H1 (cell line): ENCODE results near the gene ERAP2. TPM values are rescaled to one million over a fixed set of nuclear protein-coding genes. Genes with fewer than 3 reads are reported as not detected.

Experiments
- CTCF ChIA-PET: fragments of 300-600 bp; sonication (Branson Sonifier 250); formaldehyde crosslinking; loops from one replicate; lab custom pipeline; 2021; ENCODE audit not compliant: partially characterized antibody; lab: Charles Lee
- POLR2A ChIA-PET: fragments of 300-600 bp; sonication (Branson Sonifier 250); formaldehyde crosslinking; loops from one replicate; lab custom pipeline; 2021; ENCODE audit warnings: inconsistent platforms; ENCODE audit not compliant: partially characterized antibody; lab: Charles Lee
- DNase-seq, 2 experiments: peaks; one replicate each; pipeline versions ENCODE4 v3.0.0 to v3.0.0-alpha.2; 2010 to 2022; ENCODE audit warnings: low spot score in 2 of 2, low read depth in 1 of 2, mixed read lengths in 1 of 2
- FAIRE-seq: peaks from 2 replicates; lab custom pipeline; 2011; peaks lifted over from hg19 to GRCh38; lab: Jason Lieb, UNC
- H2AFZ ChIP-seq: 2 replicates; pipeline ENCODE4 v1.8.1; 2012; ENCODE audit warnings: low read length, inconsistent platforms
- H2AK5ac ChIP-seq: 2 replicates; pipeline ENCODE4 v1.6.1; 2013; ENCODE audit warnings: low read depth, low read length
- H2BK120ac ChIP-seq: replicated peaks from 2 replicates; pipeline ENCODE3; 2013; ENCODE audit warnings: low read depth, low read length, inconsistent platforms
- H2BK12ac ChIP-seq: 2 replicates; pipeline ENCODE4 v1.6.1; 2013; ENCODE audit warnings: low read depth, low read length
- H2BK15ac ChIP-seq: 2 replicates; pipeline ENCODE4 v1.6.1; 2013; ENCODE audit warnings: low read length
- H2BK20ac ChIP-seq: 2 replicates; pipeline ENCODE4 v1.6.1; 2013; ENCODE audit warnings: low read length
- H2BK5ac ChIP-seq: 2 replicates; pipeline ENCODE4 v1.6.1; 2013; ENCODE audit warnings: low read depth, low read length
- H3K14ac ChIP-seq: 2 replicates; pipeline ENCODE4 v1.6.1; 2013; ENCODE audit warnings: inconsistent platforms; ENCODE audit not compliant: insufficient read length
- H3K18ac ChIP-seq: 2 replicates; pipeline ENCODE4 v1.6.1; 2013; ENCODE audit warnings: low read length; ENCODE audit errors: extremely low read depth
- H3K23ac ChIP-seq: 2 replicates; pipeline ENCODE4 v1.6.1; 2013; ENCODE audit warnings: inconsistent platforms; ENCODE audit not compliant: insufficient read length
- H3K23me2 ChIP-seq: 2 replicates; pipeline ENCODE4 v1.6.1; 2013; ENCODE audit warnings: low read depth, low read length
- H3K27ac ChIP-seq: 2 replicates; pipeline ENCODE4 v1.6.1; 2011; ENCODE audit warnings: low read depth, low read length, inconsistent platforms
- H3K27me3 ChIP-seq, 4 experiments: replicated peaks in 1 of 4; 1 replicate in 1 of 4; 2 replicates in 3 of 4; pipeline versions ENCODE4 v1.6.1 to v1.8.1; 2011 to 2013; ENCODE audit warnings: low read length in 3 of 4, mild to moderate bottlenecking in 3 of 4, inconsistent platforms in 2 of 4, mixed read lengths in 2 of 4, moderate library complexity in 1 of 4; ENCODE audit not compliant: control insufficient read depth in 3 of 4, insufficient read depth in 3 of 4; ENCODE audit errors: extremely low read depth in 1 of 4
- H3K36me3 ChIP-seq, 4 experiments: 2 replicates each; pipeline versions ENCODE4 v1.6.1 to v1.8.1; 2011 to 2013; ENCODE audit warnings: mild to moderate bottlenecking in 4 of 4, low read length in 3 of 4, moderate library complexity in 2 of 4, control low read depth in 1 of 4, inconsistent platforms in 1 of 4; ENCODE audit not compliant: insufficient read depth in 4 of 4, control insufficient read depth in 2 of 4
- H3K4ac ChIP-seq: replicated peaks from 2 replicates; pipeline ENCODE3; 2013; ENCODE audit warnings: low read length, low read depth, mixed read lengths, inconsistent platforms; ENCODE audit not compliant: insufficient read length
- H3K4me1 ChIP-seq, 4 experiments: replicated peaks in 1 of 4; 1 replicate in 1 of 4; 2 replicates in 3 of 4; pipeline versions ENCODE4 v1.6.1 to v1.8.1; 2011 to 2013; ENCODE audit warnings: low read length in 3 of 4, inconsistent platforms in 2 of 4, mixed read lengths in 1 of 4; ENCODE audit not compliant: insufficient read depth in 4 of 4, control insufficient read depth in 3 of 4
- H3K4me2 ChIP-seq, 2 experiments: 2 replicates each; pipeline versions ENCODE4 v1.6.1 to v1.8.1; 2011 to 2013; ENCODE audit warnings: low read depth in 2 of 2, low read length in 2 of 2, control low read depth in 1 of 2, inconsistent platforms in 1 of 2, mild to moderate bottlenecking in 1 of 2; ENCODE audit not compliant: insufficient read depth in 1 of 2
- H3K4me3 ChIP-seq, 4 experiments: fragments of 200-600, 300-600 bp in 1 of 4; sonication (generic), shearing (Covaris generic), sonication (Bioruptor Twin) in 1 of 4; 2 replicates each; pipeline versions ENCODE4 v1.5.1 to v1.8.1; 2011 to 2016; ENCODE audit warnings: low read length in 4 of 4, low read depth in 3 of 4, control low read depth in 2 of 4, inconsistent platforms in 2 of 4, mild to moderate bottlenecking in 2 of 4, mixed read lengths in 1 of 4, moderate library complexity in 1 of 4; ENCODE audit not compliant: insufficient read depth in 2 of 4; ENCODE audit errors: extremely low read depth in 1 of 4
- H3K56ac ChIP-seq: replicated peaks from 2 replicates; pipeline ENCODE3; 2013; ENCODE audit warnings: low read depth, mild to moderate bottlenecking, mixed read lengths, low read length, inconsistent platforms; ENCODE audit not compliant: insufficient read length
- H3K79me1 ChIP-seq: 2 replicates; pipeline ENCODE4 v1.6.1; 2013; ENCODE audit warnings: low read depth, low read length, control low read depth
- H3K79me2 ChIP-seq, 2 experiments: 2 replicates each; pipeline versions ENCODE4 v1.6.1 to v1.8.1; 2012 to 2013; ENCODE audit warnings: low read length in 2 of 2, mild to moderate bottlenecking in 2 of 2, inconsistent platforms in 1 of 2; ENCODE audit not compliant: insufficient read depth in 2 of 2, control insufficient read depth in 1 of 2
- H3K9ac ChIP-seq, 4 experiments: replicated peaks in 1 of 4; 1 replicate in 1 of 4; 2 replicates in 3 of 4; pipeline versions ENCODE4 v1.6.1 to v1.8.1; 2011 to 2013; ENCODE audit warnings: low read depth in 3 of 4, low read length in 3 of 4, control low read depth in 2 of 4, mild to moderate bottlenecking in 2 of 4, moderate library complexity in 2 of 4, inconsistent platforms in 1 of 4; ENCODE audit errors: extremely low read depth in 1 of 4
- H3K9me3 ChIP-seq, 2 experiments: 2 replicates each; pipeline versions ENCODE4 v1.6.1 to v1.8.1; 2012 to 2013; ENCODE audit warnings: mild to moderate bottlenecking in 2 of 2, moderate library complexity in 2 of 2, control low read depth in 1 of 2, inconsistent platforms in 1 of 2, low read depth in 1 of 2, low read length in 1 of 2, mixed read lengths in 1 of 2; ENCODE audit not compliant: insufficient read depth in 2 of 2
- H4K20me1 ChIP-seq, 2 experiments: replicated peaks in 1 of 2; 2 replicates each; pipeline versions ENCODE3 to v1.8.1; 2011 to 2013; ENCODE audit warnings: inconsistent platforms in 2 of 2, low read length in 2 of 2, mild to moderate bottlenecking in 1 of 2; ENCODE audit not compliant: insufficient read depth in 2 of 2, control insufficient read depth in 1 of 2
- H4K5ac ChIP-seq: 2 replicates; pipeline ENCODE4 v1.6.1; 2013; ENCODE audit warnings: low read length, low read depth, mixed read lengths, inconsistent platforms; ENCODE audit not compliant: insufficient read length
- H4K8ac ChIP-seq: 2 replicates; pipeline ENCODE4 v1.8.0; 2013; ENCODE audit warnings: mild to moderate bottlenecking, moderate library complexity, low read length, inconsistent platforms; ENCODE audit not compliant: insufficient read depth; ENCODE audit errors: extremely low read depth
- H4K91ac ChIP-seq: replicated peaks from 2 replicates; pipeline ENCODE3; 2013; ENCODE audit warnings: low read length, mixed read lengths, inconsistent platforms; ENCODE audit not compliant: insufficient read length
- CBX8 ChIP-seq: fragments of 300-800, 300-1000 bp; sonication (generic); IDR thresholded peaks from 2 replicates; pipeline ENCODE4 v1.7.1; 2016; ENCODE audit warnings: low read depth, low read length, borderline replicate concordance
- CTCF ChIP-seq, 3 experiments: IDR thresholded peaks; 1 replicate in 2 of 3; 2 replicates in 1 of 3; pipeline versions ENCODE4 v1.5.1 to v1.6.1; 2011; ENCODE audit warnings: low read length in 3 of 3, mild to moderate bottlenecking in 3 of 3, inconsistent platforms in 2 of 3, low read depth in 1 of 3, moderate library complexity in 1 of 3; ENCODE audit not compliant: insufficient read depth in 1 of 3; ENCODE audit errors: control extremely low read depth in 1 of 3
- E2F6 ChIP-seq: IDR thresholded peaks from 2 replicates; pipeline ENCODE4 v1.6.1; 2012; ENCODE audit warnings: inconsistent platforms
- POU5F1 ChIP-seq: IDR thresholded peaks from 2 replicates; pipeline ENCODE4 v1.6.1; 2011; ENCODE audit warnings: low read depth, mild to moderate bottlenecking, low read length, moderate library complexity
- RBBP5 ChIP-seq: IDR thresholded peaks from 2 replicates; pipeline ENCODE4 v1.7.1; 2012; ENCODE audit warnings: low read depth, mild to moderate bottlenecking, inconsistent platforms, low read length, moderate library complexity, borderline replicate concordance
- RXRA ChIP-seq: IDR thresholded peaks from 2 replicates; pipeline ENCODE4 v1.6.1; 2011; ENCODE audit warnings: low read depth, mild to moderate bottlenecking, low read length, moderate library complexity; ENCODE audit not compliant: insufficient read depth
- SP2 ChIP-seq: IDR thresholded peaks from 2 replicates; pipeline ENCODE4 v1.6.1; 2012; ENCODE audit warnings: mild to moderate bottlenecking, low read length, inconsistent platforms
- TAF1 ChIP-seq: IDR thresholded peaks from 2 replicates; pipeline ENCODE4 v1.6.1; 2011; ENCODE audit warnings: mild to moderate bottlenecking, low read depth, low read length
- WGBS, 2 experiments: shearing (Covaris generic) in 1 of 2; methylation state at CpG; one replicate each; pipeline versions ENCODE4 v1.1.6 to v1.1.7; 2013 to 2015; ENCODE audit warnings: low lambda C conversion rate in 2 of 2, mixed read lengths in 2 of 2, inconsistent platforms in 1 of 2, low coverage in 1 of 2, missing lambda C conversion rate in 1 of 2; ENCODE audit not compliant: insufficient replicate concordance in 2 of 2, insufficient coverage in 1 of 2, insufficient read length in 1 of 2; ENCODE audit errors: extremely low coverage in 1 of 2, missing lambda C conversion rate in 1 of 2; 5-methylcytosine and 5-hydroxymethylcytosine counted together
- polyA plus RNA-seq, 7 experiments: library from polyadenylated mRNA; depleted of rRNA in 3 of 7; stranded (reverse) in 5 of 7; unstranded in 2 of 7; fragments of >200 nt in 5 of 7; fragments of 200-250 nt in 2 of 7; gene quantifications; 1 replicate in 5 of 7; 2 replicates in 1 of 7; 4 replicates in 1 of 7; pipeline versions ENCODE4 v1.2.1 to v1.2.3, GENCODE V29; 2011 to 2013; ENCODE audit warnings: missing spikeins in 2 of 7, mixed read lengths in 2 of 7
- total RNA-seq: library from RNA; stranded (reverse); fragmentation: NEBNext Ultra II Directional; extraction: Animal tissue kit (Norgen Biotek cat#: 25700); gene quantifications from 2 replicates; pipeline ENCODE4 v1.2.1, GENCODE V29; 2021

ERAP2 gene
- total and polyA plus RNA-seq, 2 of the 8 experiments (the other 6 are each of a cell fraction or from before 2014, with no cell fraction given) = 0.14 TPM; not detected in 1

- Histone ChIP-seq H4K5ac (no peak overlapping the region), H2BK12ac (no peak overlapping the region), H3K23me2 (no peaks in the 10 kb centered on the region), H2BK15ac (no peak overlapping the region), H2BK120ac (no peak overlapping the region), H4K8ac (no peak overlapping the region), H3K4ac (no peak overlapping the region), H3K9ac (no peak overlapping the region), H3K79me1 (no peaks in the 10 kb centered on the region), H3K79me2 (no peaks in the 10 kb centered on the region), H2AK5ac (no peak overlapping the region), H3K36me3 (no peaks in the 10 kb centered on the region), H3K27ac (no peak overlapping the region), H2BK20ac (no peak overlapping the region), H3K27me3 (no peaks in the 10 kb centered on the region), H3K4me2 (peak overlapping the region in 1 of 2 experiments; percentile 24; a peak in 2 of 4 replicates), H4K91ac (no peak overlapping the region), H3K4me1 (peaks cover 0 to 8% (median 5%) of the 10 kb centered on the region in 4 experiments; a peak in 4 of 7 replicates), H3K4me3 (no peak overlapping the region; a peak in 1 of 8 replicates), H3K56ac (no peak overlapping the region), H4K20me1 (no peaks in the 10 kb centered on the region), H3K9me3 (no peaks in the 10 kb centered on the region), H2BK5ac (no peak overlapping the region), H3K18ac (no peak overlapping the region), H2AFZ (peak overlapping the region; percentile 43; the same call in 1 of the 2 replicates), H3K23ac (no peak overlapping the region), H3K14ac (no peak overlapping the region)
- DNase-seq = no peak
- WGBS, 2 experiments = 78% methylated on average over 4 of the region's 4 CpGs; no CpG with 5 or more reads in 1 of the 2 experiments
- ChIA-PET POLR2A (interaction anchor here (1.3 kb wide), 1 partner anchor 30 kb away, joined by 3 read pairs; no protein-coding TSS in a partner anchor), CTCF (interaction anchor here (0.9 to 7.0 kb wide), 26 partner anchors 9 to 291 kb away, joined by 3 to 77 read pairs (median 6); partner anchors contain the start of gene LIX1)
- FAIRE-seq = no peak
- no peak for TF ChIP-seq CBX8
- no peak for TF ChIP-seq E2F6
- no peak for TF ChIP-seq POU5F1
- TF ChIP-seq CTCF (IDR thresholded peaks at IDR 0.05; ENCODE audit: control extremely low read depth in 1 of 3, insufficient read depth in 1 of 3, low read depth in 1 of 3, low read length in 3 of 3) = no peak
- no peak for TF ChIP-seq SP2
- no peak for TF ChIP-seq RXRA
- no peak for TF ChIP-seq RBBP5
- TF ChIP-seq TAF1 = no peak
These were observed 5.9 kb upstream of the ERAP2 start for GRCh38 chr5:96870094-96871026.
